Adrenal gland (tissue), 5 donors: ENCODE data around the gene TMEM97.

Experiments
- POLR2A ChIP-seq, 2 donors: fragments of 450-650 bp; IDR thresholded peaks; one replicate each; pipeline ENCODE4 v1.6.1; 2017; ENCODE audit warnings: antibody characterized with exemption in 2 of 2, mild to moderate bottlenecking in 2 of 2, moderate library complexity in 1 of 2
- TF ChIP-seq, protein P1 (sequence below), 6 experiments: fragments of 450-650 bp in 4 of 6; fragments of 200-600 bp in 2 of 6; sonication (generic) in 1 of 6; IDR thresholded peaks; 1 replicate in 5 of 6; 2 replicates in 1 of 6; pipeline versions ENCODE4 v1.5.1 to v1.8.0; 2016 to 2021; ENCODE audit warnings: antibody characterized with exemption in 6 of 6, mild to moderate bottlenecking in 2 of 6, moderate library complexity in 1 of 6
- donor health status: DM: no; HTN: no; CAD: no.

DNA sequence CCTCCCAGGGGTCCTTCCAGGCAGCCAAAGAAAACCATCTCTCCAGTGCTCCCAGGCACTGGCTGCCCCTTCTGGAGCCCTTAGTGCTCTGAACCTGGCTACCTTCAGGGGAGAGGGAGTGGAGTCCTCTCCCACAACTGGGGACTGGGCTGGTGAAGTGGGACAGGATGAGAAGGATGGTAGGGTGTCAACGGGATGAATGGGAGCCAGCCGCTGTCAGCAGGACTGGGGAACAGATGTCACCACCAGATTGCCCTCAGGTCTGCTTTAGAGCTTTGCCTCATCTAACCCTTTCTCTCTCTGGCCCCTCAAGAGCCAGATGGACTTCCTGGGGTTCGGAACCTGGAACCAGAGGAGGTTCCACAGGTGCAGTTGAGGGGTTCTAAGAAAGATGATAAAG lies 46.5 kb downstream of the TMEM97 start:
- TF ChIP-seq, protein P1, sequence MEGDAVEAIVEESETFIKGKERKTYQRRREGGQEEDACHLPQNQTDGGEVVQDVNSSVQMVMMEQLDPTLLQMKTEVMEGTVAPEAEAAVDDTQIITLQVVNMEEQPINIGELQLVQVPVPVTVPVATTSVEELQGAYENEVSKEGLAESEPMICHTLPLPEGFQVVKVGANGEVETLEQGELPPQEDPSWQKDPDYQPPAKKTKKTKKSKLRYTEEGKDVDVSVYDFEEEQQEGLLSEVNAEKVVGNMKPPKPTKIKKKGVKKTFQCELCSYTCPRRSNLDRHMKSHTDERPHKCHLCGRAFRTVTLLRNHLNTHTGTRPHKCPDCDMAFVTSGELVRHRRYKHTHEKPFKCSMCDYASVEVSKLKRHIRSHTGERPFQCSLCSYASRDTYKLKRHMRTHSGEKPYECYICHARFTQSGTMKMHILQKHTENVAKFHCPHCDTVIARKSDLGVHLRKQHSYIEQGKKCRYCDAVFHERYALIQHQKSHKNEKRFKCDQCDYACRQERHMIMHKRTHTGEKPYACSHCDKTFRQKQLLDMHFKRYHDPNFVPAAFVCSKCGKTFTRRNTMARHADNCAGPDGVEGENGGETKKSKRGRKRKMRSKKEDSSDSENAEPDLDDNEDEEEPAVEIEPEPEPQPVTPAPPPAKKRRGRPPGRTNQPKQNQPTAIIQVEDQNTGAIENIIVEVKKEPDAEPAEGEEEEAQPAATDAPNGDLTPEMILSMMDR (IDR thresholded peaks at IDR 0.05), result no peak
- no peak for TF ChIP-seq POLR2A (IDR thresholded peaks at IDR 0.05)
